Dedifferentiated amniotic fluid mesenchymal stem cell (primary cell): ENCODE measurements around the gene TCP11X2.
"Not testable (repeated sequence)": the region's sequence is repeated elsewhere in the genome, so short reads cannot be mapped to it uniquely, and the experiment has no call there.

Experiments
- DNase-seq: peaks from one replicate; pipeline ENCODE4 v3.0.0-alpha.2; 2016; ENCODE audit errors: extremely low spot score

The TCP11X2 gene

GRCh38 chrX:102471762-102472220 is at the start of gene TCP11X2:
Gene TCP11X2, minus strand, starts transcription at chrX:102471812.
- DNase-seq = not testable (repeated sequence)

GRCh38 chrX:102517326-102517725 is 45.7 kb upstream of the TCP11X2 start:
- DNase-seq = no peak

- DNase-seq = peak; percentile 28
Measured at GRCh38 chrX:102515975-102516941, 44.6 kb upstream of the TCP11X2 start, which contains the start of gene TMSB15A. Gene TMSB15A, minus strand, starts transcription at chrX:102516739.

GRCh38 chrX:102514536-102514935 is 42.9 kb upstream of the TCP11X2 start:
- DNase-seq = no peak

- no peak for DNase-seq
Measured at GRCh38 chrX:102498732-102499131, 27.1 kb upstream of the TCP11X2 start.

GRCh38 chrX:102491766-102492165 is 20.2 kb upstream of the TCP11X2 start:
- no peak for DNase-seq

GRCh38 chrX:102478765-102479164 is 7.2 kb upstream of the TCP11X2 start:
- DNase-seq = not testable (repeated sequence)

- DNase-seq = not testable (repeated sequence)
Measured at GRCh38 chrX:102470215-102470614, 1.4 kb downstream of the TCP11X2 start.

GRCh38 chrX:102458615-102459014 is 13.0 kb downstream of the TCP11X2 start:
- not testable (repeated sequence) for DNase-seq

GRCh38 chrX:102439908-102440307 is 31.7 kb downstream of the TCP11X2 start, which contains the start of gene NXF2B:
Gene NXF2B, minus strand, starts transcription at chrX:102440008. Its CDS starts 59,972 bp downstream, at chrX:102380036.
- not testable (repeated sequence) for DNase-seq

- DNase-seq = not testable (repeated sequence)
Measured at GRCh38 chrX:102414493-102414892, 57.1 kb downstream of the TCP11X2 start.
